HG03558 (cell line): ENCODE data around the gene PKN3.
"Not testable (repeated sequence)": the region's sequence is repeated elsewhere in the genome, so short reads cannot be mapped to it uniquely, and the experiment has no call there.

ENCODE experiments used
- ATAC-seq: cut with Tn5 transposase; IDR thresholded peaks from one replicate; pipeline ENCODE4 v1.9.1; 2021; ENCODE audit warnings: moderate number of reproducible peaks; ENCODE audit not compliant: unreplicated experiment; ENCODE audit errors: extremely low read depth

The PKN3 gene

GRCh38 chr9:128702445-128702948, at the start of gene PKN3:
PKN3 (plus strand) TSS chr9:128702503; CDS start chr9:128702916, 413 bp downstream.
- ATAC-seq, result peak; percentile 48

- no peak for ATAC-seq
Measured at GRCh38 chr9:128653908-128654307, 48.4 kb upstream of the PKN3 start.

GRCh38 chr9:128654481-128654880, 47.8 kb upstream of the PKN3 start:
- ATAC-seq, result no peak

- peak; percentile 54 for ATAC-seq
Measured at GRCh38 chr9:128656416-128657343, 45.6 kb upstream of the PKN3 start, which contains the start of gene DYNC2I2. DYNC2I2 (minus strand) TSS chr9:128656847; CDS start chr9:128656726, 121 bp downstream.

GRCh38 chr9:128657344-128657704, 45.0 kb upstream of the PKN3 start:
- no peak for ATAC-seq

GRCh38 chr9:128657796-128658195, 44.5 kb upstream of the PKN3 start:
- ATAC-seq, result no peak

- ATAC-seq, result not testable (repeated sequence)
Measured at GRCh38 chr9:128666481-128666941, 35.8 kb upstream of the PKN3 start.

- no peak for ATAC-seq
Measured at GRCh38 chr9:128669786-128670185, 32.5 kb upstream of the PKN3 start.

GRCh38 chr9:128675382-128675781, 26.9 kb upstream of the PKN3 start:
- no peak for ATAC-seq

- ATAC-seq, result no peak
Measured at GRCh38 chr9:128677794-128678193, 24.5 kb upstream of the PKN3 start.

- ATAC-seq, result no peak
Measured at GRCh38 chr9:128683340-128684064, 18.8 kb upstream of the PKN3 start.

- ATAC-seq, result no peak
Measured at GRCh38 chr9:128684065-128684324, 18.3 kb upstream of the PKN3 start.

- no peak for ATAC-seq
Measured at GRCh38 chr9:128684325-128685199, 17.7 kb upstream of the PKN3 start.

GRCh38 chr9:128685636-128686489, 16.4 kb upstream of the PKN3 start:
- no peak for ATAC-seq

- no peak for ATAC-seq
Measured at GRCh38 chr9:128687453-128687852, 14.8 kb upstream of the PKN3 start.

GRCh38 chr9:128688501-128689292, 13.6 kb upstream of the PKN3 start, which contains the start of gene SET:
SET (plus strand) TSS chr9:128689222; CDS start chr9:128689583, 361 bp downstream.
- ATAC-seq, result peak; percentile 49

- no peak for ATAC-seq
Measured at GRCh38 chr9:128689293-128689774, 13.0 kb upstream of the PKN3 start.
